ENCODE measurements around the gene PCID2. TPM values are rescaled to one million over a fixed set of nuclear protein-coding genes. Genes with fewer than 3 reads are reported as not detected.

The PCID2 gene
- total and polyA plus RNA-seq, 2 of the 13 experiments (the other 11 are each of a cell fraction or from before 2014, with no cell fraction given), result 65.0 to 111 TPM

DNA sequence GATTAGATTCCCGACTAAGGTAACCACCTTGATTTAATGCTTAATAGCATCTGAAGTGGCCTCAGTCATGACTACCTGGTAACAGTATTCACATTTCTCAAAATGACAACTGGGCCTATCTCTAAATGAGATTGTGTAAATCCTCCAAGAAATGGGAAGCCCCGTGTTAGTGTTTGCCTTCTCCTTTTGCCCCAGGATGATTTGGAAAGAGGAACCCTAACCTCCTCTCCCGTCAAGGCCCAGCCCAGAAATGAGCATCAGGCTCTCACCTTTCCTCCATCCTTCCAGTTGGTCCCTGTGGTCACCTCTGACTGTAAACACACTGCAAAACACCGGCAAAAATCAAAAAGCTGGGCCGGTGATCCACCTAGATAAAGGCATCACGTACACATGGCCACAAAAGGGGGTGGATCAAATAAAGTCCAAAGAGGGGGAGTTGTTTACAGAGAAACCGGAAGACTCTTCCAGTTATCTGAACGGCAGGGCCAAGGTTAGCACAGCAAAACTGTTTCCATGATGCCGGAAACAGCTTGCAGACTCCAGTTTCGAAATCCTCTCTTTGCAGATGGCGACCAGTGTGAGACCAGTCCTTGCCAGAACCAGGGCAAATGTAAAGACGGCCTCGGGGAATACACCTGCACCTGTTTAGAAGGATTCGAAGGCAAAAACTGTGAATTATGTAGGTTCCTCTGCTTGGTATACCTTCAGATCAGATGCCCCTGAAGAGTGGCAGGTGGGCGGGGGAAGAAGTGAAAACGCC lies 69.5 kb downstream of the PCID2 start (continued):
- TF ChIP-seq ZNF816 (CRISPR knock-in tag; IDR thresholded peaks at IDR 0.05; ENCODE audit: borderline replicate concordance), result peak; percentile 97; the same call in 1 of the 2 replicates
- peak; percentile 47; the same call in 1 of the 2 replicates for TF ChIP-seq ZNF263 (CRISPR knock-in tag; IDR thresholded peaks at IDR 0.05)
- no peak for TF ChIP-seq MBNL3 (CRISPR knock-in tag; conservative IDR thresholded peaks at IDR 0.05)
- peak; percentile 97; the same call in 1 of the 2 replicates for TF ChIP-seq ZNF747 (CRISPR knock-in tag; IDR thresholded peaks at IDR 0.05; ENCODE audit: borderline replicate concordance)
- no peak for TF ChIP-seq ARID2 (CRISPR knock-in tag; IDR thresholded peaks at IDR 0.05; ENCODE audit: borderline replicate concordance)
- no peak for TF ChIP-seq SMAD9 (CRISPR knock-in tag; IDR thresholded peaks at IDR 0.05)
- TF ChIP-seq TAF15 (IDR thresholded peaks at IDR 0.05; ENCODE audit: low read depth, low read length, poor library complexity, severe bottlenecking), result no peak
- no peak for TF ChIP-seq PAX8 (CRISPR knock-in tag; IDR thresholded peaks at IDR 0.05; ENCODE audit: borderline replicate concordance)
- TF ChIP-seq SRY (CRISPR knock-in tag; IDR thresholded peaks at IDR 0.05), result no peak
- TF ChIP-seq, protein P1, sequence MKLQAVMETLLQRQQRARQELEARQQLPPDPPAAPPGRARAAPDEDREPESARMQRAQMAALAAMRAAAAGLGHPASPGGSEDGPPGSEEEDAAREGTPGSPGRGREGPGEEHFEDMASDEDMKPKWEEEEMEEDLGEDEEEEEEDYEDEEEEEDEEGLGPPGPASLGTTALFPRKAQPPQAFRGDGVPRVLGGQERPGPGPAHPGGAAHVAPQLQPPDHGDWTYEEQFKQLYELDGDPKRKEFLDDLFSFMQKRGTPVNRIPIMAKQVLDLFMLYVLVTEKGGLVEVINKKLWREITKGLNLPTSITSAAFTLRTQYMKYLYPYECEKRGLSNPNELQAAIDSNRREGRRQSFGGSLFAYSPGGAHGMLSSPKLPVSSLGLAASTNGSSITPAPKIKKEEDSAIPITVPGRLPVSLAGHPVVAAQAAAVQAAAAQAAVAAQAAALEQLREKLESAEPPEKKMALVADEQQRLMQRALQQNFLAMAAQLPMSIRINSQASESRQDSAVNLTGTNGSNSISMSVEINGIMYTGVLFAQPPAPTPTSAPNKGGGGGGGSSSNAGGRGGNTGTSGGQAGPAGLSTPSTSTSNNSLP (IDR thresholded peaks at IDR 0.05; ENCODE audit: low read depth, low read length), result peak; percentile 96
- no peak for TF ChIP-seq MTF1 (CRISPR knock-in tag; IDR thresholded peaks at IDR 0.05)
- TF ChIP-seq, protein P2, sequence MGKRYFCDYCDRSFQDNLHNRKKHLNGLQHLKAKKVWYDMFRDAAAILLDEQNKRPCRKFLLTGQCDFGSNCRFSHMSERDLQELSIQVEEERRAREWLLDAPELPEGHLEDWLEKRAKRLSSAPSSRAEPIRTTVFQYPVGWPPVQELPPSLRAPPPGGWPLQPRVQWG (CRISPR knock-in tag; IDR thresholded peaks at IDR 0.05; ENCODE audit: borderline replicate concordance, low read depth), result no peak
- TF ChIP-seq JUN (CRISPR knock-in tag; IDR thresholded peaks at IDR 0.05), result peak; percentile 83
- TF ChIP-seq, protein P3, sequence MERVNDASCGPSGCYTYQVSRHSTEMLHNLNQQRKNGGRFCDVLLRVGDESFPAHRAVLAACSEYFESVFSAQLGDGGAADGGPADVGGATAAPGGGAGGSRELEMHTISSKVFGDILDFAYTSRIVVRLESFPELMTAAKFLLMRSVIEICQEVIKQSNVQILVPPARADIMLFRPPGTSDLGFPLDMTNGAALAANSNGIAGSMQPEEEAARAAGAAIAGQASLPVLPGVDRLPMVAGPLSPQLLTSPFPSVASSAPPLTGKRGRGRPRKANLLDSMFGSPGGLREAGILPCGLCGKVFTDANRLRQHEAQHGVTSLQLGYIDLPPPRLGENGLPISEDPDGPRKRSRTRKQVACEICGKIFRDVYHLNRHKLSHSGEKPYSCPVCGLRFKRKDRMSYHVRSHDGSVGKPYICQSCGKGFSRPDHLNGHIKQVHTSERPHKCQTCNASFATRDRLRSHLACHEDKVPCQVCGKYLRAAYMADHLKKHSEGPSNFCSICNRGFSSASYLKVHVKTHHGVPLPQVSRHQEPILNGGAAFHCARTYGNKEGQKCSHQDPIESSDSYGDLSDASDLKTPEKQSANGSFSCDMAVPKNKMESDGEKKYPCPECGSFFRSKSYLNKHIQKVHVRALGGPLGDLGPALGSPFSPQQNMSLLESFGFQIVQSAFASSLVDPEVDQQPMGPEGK (CRISPR knock-in tag; IDR thresholded peaks at IDR 0.05), result peak; percentile 86
- TF ChIP-seq ZNF180 (CRISPR knock-in tag; IDR thresholded peaks at IDR 0.05; ENCODE audit: borderline replicate concordance, low read depth), result no peak
- no peak; the same call in 1 of the 2 replicates for TF ChIP-seq BRCA1 (CRISPR knock-in tag; IDR thresholded peaks at IDR 0.05)
- TF ChIP-seq, protein P4, sequence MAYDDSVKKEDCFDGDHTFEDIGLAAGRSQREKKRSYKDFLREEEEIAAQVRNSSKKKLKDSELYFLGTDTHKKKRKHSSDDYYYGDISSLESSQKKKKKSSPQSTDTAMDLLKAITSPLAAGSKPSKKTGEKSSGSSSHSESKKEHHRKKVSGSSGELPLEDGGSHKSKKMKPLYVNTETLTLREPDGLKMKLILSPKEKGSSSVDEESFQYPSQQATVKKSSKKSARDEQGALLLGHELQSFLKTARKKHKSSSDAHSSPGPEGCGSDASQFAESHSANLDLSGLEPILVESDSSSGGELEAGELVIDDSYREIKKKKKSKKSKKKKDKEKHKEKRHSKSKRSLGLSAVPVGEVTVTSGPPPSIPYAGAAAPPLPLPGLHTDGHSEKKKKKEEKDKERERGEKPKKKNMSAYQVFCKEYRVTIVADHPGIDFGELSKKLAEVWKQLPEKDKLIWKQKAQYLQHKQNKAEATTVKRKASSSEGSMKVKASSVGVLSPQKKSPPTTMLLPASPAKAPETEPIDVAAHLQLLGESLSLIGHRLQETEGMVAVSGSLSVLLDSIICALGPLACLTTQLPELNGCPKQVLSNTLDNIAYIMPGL (CRISPR knock-in tag; IDR thresholded peaks at IDR 0.05; ENCODE audit: borderline replicate concordance in 1 of 2, low read depth in 1 of 2), result peak in 1 of 2 experiments; percentile 64; a peak in 2 of 4 replicates
- no peak for TF ChIP-seq ZNF253 (CRISPR knock-in tag; IDR thresholded peaks at IDR 0.05; ENCODE audit: borderline replicate concordance)
- TF ChIP-seq ZSCAN25 (CRISPR knock-in tag; IDR thresholded peaks at IDR 0.05), result no peak; the same call in 1 of the 2 replicates
- TF ChIP-seq ZNF883 (CRISPR knock-in tag; IDR thresholded peaks at IDR 0.05; ENCODE audit: not compliant biosample characterization), result no peak
- no peak for TF ChIP-seq HOXA7 (CRISPR knock-in tag; IDR thresholded peaks at IDR 0.05)
- TF ChIP-seq MXD4 (CRISPR knock-in tag; IDR thresholded peaks at IDR 0.05), result no peak
- TF ChIP-seq, protein P5, sequence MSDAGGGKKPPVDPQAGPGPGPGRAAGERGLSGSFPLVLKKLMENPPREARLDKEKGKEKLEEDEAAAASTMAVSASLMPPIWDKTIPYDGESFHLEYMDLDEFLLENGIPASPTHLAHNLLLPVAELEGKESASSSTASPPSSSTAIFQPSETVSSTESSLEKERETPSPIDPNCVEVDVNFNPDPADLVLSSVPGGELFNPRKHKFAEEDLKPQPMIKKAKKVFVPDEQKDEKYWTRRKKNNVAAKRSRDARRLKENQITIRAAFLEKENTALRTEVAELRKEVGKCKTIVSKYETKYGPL (CRISPR knock-in tag; IDR thresholded peaks at IDR 0.05), result no peak

All from HepG2 (cell line).